GM13977 (cell line): Measurements from ENCODE around the gene GMPR.

ENCODE experiments used
- DNase-seq: peaks from one replicate; pipeline ENCODE4 v3.0.0; 2012; ENCODE audit warnings: low spot score
- in situ Hi-C: fragments of 300-500 bp; cut with MboI; formaldehyde crosslinking; loops from one replicate; pipeline ENCODE4 v1.12.0; 2022; ENCODE audit warnings: low sequenced_read_pairs, low pct_unique_long_range_greater_than_20kb, mixed read lengths, inconsistent platforms; ENCODE audit not compliant: unreplicated experiment
- TF ChIP-seq, protein P1 (sequence below): IDR thresholded peaks from 2 replicates; pipeline ENCODE4 v1.5.1; 2012; ENCODE audit warnings: mild to moderate bottlenecking, control low read depth; ENCODE audit not compliant: insufficient read depth; ENCODE audit errors: extremely low read depth, missing control alignments

GMPR gene

DNA sequence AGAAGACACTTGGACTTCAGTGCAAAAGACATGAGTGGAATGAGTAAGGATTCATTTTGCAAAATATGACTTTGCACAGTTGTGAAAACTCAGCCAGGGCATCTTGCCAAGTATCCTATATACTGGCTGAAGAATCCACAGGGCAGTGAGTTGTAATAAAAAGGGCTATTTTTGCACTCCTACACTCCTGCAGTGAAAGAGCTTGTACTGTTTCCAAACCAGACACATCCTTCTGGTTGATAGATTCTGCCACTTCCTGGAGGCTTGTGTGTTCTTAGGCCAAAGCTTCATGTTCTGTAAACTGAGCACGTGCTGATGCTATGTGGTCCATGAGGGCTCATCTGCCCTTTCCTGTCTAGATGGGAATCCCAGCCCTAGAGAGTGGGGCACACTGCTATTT is 34.9 kb downstream of the GMPR start:
- DNase-seq = no peak
- in situ Hi-C loops = no loop called here
- TF ChIP-seq, protein P1, sequence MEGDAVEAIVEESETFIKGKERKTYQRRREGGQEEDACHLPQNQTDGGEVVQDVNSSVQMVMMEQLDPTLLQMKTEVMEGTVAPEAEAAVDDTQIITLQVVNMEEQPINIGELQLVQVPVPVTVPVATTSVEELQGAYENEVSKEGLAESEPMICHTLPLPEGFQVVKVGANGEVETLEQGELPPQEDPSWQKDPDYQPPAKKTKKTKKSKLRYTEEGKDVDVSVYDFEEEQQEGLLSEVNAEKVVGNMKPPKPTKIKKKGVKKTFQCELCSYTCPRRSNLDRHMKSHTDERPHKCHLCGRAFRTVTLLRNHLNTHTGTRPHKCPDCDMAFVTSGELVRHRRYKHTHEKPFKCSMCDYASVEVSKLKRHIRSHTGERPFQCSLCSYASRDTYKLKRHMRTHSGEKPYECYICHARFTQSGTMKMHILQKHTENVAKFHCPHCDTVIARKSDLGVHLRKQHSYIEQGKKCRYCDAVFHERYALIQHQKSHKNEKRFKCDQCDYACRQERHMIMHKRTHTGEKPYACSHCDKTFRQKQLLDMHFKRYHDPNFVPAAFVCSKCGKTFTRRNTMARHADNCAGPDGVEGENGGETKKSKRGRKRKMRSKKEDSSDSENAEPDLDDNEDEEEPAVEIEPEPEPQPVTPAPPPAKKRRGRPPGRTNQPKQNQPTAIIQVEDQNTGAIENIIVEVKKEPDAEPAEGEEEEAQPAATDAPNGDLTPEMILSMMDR = no peak

DNA sequence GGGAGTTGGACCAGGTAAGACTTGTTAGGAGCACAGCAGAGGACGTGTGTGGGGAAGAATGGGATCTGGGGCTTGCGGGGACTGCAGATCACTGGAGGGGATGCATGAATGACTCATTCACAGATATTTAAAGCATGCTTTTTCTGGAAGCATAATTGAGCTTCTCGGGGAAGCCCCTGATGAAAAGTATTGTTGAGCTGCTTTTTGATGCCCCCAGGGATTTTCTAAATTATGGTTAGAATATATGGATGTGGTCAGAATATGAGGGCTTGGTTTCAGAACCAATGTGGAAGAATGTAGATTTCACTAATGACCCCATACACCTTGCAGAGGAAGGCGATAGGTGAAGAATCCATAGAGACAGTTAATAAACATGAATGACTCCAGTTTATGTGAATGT is 36.1 kb downstream of the GMPR start:
- TF ChIP-seq, protein P1 = no peak
- DNase-seq = no peak
- in situ Hi-C loops = no loop called here

DNA sequence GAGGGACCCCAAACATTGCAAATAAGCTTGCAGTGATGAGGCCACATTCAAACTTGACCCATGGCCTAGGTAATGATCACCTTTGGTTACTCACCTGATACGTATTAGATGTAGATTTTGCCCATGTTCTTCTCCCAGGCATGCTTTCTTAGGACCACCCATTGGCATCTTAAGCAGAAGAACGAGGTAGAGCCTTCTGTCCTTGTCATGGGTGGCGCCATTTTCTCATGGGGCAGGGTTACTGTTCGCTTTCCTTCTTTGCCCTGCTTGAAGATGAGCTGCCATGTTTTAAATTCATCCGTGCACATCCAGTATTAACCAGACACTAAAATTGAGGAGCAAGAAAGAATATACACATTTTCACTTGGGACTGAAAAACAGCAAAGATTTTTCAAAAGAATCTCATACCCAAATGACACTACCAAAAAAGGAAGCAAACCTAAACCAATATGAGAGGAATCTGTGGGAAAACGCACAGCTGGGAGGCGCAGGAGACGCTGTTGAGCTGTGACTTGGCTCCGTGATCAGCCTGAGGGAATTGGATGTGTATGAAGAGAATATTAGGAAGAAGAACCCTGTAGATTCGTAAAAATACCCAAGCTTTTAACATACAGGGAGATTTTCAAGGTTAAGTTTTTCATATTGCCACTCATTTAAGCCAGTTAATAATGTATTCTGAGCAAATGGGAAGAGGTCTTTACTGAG is 36.6 kb downstream of the GMPR start:
- TF ChIP-seq, protein P1 = no peak
- in situ Hi-C loops = no loop called here
- DNase-seq = no peak

DNA sequence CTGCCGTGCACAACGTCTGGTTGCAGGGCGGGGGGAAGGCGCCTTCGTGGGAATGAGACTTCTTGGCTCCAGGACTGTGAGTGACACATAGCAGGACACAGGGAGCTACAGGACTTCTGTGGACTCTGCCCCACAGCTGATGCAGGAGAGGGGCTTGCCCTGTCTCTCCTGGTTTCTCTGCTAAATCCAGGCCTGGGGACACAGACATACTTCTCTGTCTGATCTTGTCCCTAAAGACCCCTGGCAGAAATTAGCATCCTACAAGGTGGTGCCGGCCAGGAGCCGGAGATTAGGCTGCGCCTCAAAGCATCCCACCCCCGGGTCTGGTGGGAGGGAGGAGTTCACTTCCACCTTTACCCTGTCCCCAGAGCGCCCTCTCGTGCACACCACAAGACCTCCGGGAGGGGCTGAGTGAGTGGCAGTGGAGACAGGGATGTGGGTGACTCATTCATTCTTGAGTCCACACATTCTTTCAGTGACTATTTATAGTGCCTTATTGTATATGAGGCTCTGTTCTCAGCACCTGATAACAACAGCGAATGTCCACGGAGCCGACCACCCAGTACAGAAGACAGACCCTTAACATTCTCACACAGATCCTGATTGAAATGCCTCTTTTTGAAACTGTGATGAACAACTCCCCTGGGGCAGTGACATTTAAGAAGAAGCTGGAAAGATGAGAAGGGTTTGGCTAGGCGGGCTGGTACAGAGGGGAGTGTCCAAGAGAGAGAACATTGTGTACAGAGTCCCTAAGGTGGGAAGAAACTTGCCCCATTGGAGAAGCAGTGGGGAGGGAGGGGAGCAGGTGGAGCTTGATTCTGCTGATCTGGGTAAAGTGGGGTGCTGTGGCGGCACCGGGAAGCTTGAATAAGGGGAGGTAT is 39.0 kb downstream of the GMPR start:
- in situ Hi-C loops = no loop called here

DNA sequence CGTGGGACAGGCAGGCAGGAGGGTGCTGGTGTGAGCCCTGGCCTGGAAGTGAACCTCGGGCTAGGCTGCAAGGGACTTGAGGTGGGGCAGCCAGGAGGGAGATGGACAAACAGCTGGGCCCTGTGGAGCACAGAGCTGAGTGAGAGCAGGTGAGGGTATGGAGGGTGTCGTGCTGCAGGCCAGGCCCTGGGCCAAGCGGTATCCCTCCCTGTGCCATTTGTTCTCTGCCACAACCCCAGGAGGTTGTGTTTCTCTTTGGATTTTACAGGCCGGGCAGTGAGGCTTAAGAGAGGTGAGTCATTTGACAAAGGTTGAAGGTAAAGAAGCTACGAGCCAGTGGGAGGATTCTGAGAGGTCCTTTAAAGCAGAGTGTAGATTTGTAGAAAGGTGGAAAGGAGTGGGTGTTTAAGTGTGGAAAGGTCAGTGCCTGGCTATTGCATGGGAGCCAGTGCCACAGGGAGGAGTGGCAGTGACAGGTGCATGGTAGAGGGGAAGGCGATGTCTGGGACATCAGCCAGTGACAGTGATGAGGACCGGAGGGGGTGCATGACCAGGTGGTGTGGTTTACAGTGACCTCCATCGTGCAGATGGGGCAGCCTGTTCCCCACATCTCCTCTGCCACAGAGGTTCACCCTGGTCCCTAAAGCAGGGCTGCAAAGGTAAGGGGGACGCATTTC is 39.8 kb downstream of the GMPR start:
- no peak for DNase-seq
- TF ChIP-seq, protein P1 = no peak
- in situ Hi-C loops = no loop called here

More for the DNA sequence above, 39.0 kb downstream of the GMPR start:
- TF ChIP-seq, protein P1 = no peak
- DNase-seq = no peak

DNA sequence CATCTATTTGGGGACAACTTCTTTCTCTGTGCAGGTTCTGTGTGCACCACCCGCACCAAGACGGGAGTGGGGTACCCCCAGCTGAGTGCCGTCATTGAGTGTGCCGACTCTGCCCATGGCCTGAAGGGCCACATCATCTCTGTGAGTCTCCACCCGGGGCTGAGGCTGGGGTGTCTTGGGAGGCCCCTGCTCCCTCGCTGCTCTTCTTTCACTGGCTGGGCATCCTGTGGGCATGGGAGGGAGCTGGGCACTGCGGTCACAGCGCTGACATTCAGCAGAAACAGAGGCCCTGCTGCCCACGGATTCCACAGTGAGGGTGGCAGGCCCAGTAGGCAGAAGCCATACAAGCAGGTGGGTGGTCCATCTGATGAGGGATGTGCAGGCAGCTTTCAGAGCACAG is 40.4 kb downstream of the GMPR start:
- DNase-seq = no peak
- in situ Hi-C loops = no loop called here
- TF ChIP-seq, protein P1 = no peak
